22Rv1 (cell line): ENCODE data around the gene UCK2.

ENCODE experiments used
- H3K27ac ChIP-seq: fragments of 450-650 bp; 2 replicates; pipeline ENCODE4 v1.5.1; 2017
- ZFX ChIP-seq: fragments of 450-650 bp; IDR thresholded peaks from 2 replicates; pipeline ENCODE4 v1.6.1; 2017; ENCODE audit warnings: antibody characterized with exemption, borderline replicate concordance
- TF ChIP-seq, protein P1 (sequence below): fragments of 450-650 bp; IDR thresholded peaks from 2 replicates; pipeline ENCODE4 v1.5.1; 2017; ENCODE audit warnings: mild to moderate bottlenecking

Gene UCK2

DNA sequence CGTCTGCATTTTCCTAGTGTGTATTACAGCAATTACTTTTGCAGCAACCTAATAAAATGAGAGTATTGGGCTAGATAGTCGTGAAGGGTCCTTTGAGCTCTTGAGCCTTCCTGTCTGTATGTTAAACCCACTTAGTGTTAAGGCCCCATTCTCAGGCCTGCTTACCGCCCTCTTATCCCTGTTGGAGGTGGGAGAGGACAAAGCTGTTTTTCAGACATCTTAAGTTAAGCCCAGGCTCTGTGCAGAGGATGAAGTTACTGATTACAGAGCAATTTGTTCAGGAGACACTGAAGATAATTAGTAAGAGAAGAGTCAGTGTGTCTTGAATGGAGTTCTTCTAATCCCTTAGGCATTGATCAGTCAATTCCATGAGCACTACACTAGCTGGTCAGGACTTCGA, 114.6 kb downstream of the UCK2 start:
- no peak overlapping the region for H3K27ac ChIP-seq
- no peak for TF ChIP-seq ZFX
- TF ChIP-seq, protein P1, sequence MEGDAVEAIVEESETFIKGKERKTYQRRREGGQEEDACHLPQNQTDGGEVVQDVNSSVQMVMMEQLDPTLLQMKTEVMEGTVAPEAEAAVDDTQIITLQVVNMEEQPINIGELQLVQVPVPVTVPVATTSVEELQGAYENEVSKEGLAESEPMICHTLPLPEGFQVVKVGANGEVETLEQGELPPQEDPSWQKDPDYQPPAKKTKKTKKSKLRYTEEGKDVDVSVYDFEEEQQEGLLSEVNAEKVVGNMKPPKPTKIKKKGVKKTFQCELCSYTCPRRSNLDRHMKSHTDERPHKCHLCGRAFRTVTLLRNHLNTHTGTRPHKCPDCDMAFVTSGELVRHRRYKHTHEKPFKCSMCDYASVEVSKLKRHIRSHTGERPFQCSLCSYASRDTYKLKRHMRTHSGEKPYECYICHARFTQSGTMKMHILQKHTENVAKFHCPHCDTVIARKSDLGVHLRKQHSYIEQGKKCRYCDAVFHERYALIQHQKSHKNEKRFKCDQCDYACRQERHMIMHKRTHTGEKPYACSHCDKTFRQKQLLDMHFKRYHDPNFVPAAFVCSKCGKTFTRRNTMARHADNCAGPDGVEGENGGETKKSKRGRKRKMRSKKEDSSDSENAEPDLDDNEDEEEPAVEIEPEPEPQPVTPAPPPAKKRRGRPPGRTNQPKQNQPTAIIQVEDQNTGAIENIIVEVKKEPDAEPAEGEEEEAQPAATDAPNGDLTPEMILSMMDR: no peak

DNA sequence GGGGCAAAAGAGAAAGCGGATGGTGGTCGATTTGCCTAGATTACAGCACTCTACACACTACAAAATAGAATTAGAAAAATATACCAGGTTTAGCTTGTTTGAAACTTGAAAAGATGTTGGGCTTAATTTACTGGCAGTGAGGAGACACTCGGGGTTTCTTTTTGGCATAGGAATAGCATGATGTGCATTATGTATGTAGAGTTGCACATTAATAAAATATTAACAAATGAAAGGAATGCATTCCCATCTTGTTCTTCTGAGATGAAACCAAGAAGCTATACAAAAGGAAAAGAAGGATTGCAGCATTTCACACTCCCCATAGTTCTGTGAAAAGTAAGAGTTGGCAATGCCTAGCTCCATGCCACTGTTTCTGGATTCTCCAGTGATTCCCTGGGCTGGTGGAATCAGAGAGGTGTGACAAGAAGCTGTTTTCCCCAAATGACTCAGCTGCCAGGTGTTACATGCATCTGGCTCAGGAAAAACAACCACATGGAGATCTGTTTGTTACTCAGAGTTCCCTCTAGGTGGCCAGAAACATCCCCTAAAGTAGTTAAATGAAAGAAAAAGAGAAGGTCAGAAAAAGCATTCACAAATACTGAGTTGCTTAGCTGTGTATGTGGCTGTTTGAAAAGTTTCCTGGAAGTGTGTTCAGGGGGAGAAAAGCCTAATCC, 115.6 kb downstream of the UCK2 start:
- no peak for TF ChIP-seq ZFX
- TF ChIP-seq, protein P1: no peak

DNA sequence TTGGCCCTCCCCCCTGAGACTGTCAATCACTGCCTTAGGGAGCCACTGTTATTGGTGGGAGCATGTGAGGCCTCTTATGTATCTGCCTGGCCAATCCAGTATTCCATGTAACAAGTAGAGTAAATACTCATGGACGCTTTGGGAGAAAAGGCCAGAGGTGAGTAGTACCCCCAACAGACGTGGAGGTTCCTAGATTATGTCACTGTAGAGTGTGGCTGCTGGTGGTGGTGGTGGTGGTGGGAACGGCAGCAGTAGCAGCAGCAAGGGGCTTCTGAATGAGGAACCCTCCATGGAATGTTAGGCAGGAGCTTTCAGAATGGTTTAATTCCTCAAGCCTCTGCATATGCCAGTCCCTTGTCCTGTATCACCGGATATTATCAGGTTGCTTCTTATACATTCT, 118.5 kb downstream of the UCK2 start:
- TF ChIP-seq, protein P1: no peak
- no peak for TF ChIP-seq ZFX
- H3K27ac ChIP-seq: no peak overlapping the region

More for the DNA sequence above, 115.6 kb downstream of the UCK2 start:
- no peak overlapping the region for H3K27ac ChIP-seq

DNA sequence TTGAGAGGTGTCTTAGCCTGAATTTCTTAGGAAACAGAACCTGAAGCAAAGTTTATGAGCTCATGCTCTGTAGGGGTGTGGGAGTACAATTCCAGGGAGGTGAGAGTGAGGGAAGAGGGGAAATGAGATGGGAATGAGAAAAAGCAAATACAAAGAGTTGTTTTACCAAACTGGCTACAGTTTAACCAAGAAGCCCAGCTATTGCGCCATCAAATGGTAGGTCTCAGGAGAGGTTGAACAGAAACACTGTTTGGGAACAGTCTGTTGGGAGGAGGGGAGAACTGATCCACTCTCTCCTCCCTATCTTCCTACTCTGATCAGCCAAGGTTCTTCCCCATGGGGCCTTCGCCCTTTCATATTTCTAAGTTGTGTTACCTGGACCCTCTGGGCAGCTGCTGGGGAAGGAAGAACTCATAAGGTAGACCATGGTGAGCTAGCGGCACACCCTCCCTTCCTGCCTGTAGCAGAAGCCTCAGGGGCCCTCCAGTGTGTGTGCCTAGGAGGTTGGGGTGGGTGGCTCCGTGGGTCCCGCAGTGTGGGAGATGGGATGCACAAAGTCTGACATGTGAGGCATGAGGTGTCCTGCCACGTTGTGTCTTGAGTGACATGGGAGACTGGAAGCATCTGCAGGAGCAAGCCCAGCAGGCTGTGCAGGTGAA, 120.5 kb downstream of the UCK2 start:
- TF ChIP-seq, protein P1: no peak
- no peak for TF ChIP-seq ZFX
- H3K27ac ChIP-seq: no peak overlapping the region

DNA sequence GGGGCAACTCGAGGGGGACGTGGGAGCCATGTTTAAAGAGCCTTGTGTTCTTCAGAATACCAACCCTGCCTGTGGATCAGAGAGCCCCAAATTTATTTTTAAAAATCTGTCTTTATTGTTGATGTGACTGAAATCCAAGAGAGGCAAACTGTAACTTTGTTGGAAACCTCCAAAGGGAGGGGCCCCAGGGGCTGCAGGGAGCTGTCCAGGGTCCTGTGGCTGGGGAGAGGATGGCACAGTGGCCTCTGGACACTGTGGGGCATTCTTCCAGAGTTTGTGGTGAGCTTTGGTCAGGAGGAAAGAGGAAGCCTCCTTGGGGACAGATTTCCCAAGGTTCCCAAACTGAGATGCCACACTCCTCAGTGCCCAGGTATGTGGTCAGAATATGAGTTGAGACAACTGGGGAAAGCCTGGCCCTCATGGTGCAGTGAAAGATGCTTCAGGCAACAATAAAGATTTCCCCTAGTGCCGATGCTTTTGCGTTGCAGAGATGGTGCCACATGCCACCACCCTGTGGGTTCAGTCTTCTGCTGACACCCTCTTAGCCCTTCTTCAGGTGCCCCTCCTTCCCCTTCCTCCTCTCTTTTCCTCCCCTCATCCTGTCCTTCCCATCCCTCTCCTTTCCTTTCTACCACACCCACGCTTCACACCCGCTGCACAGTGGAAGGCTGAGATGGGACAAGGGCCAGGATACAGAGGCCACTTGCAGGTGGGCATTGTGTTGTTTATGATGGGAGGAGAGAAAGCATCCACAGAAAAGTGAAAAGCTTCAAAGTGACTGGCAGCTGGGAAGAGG, 122.1 kb downstream of the UCK2 start:
- TF ChIP-seq ZFX: no peak
- TF ChIP-seq, protein P1: no peak

DNA sequence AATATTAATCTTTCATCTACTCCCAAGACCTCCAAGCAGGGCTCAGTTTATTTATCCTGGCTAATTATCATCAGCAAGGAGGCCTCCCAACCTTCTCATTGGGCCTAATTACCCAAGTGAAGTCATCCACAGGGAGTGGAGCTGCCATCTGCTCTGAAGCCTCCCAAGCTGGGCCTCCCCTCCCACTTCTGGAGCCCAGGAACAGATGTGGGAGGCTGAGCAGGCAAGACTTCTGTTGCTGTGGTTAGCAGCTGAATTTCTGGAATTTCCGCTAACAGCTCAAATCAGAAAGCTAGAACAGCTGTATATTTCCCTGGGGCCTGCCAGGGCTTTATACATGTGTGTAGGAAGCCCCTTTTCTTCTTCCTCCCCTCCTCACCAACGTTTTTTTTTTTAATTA, 127.5 kb downstream of the UCK2 start:
- TF ChIP-seq, protein P1: no peak
- TF ChIP-seq ZFX: no peak
- H3K27ac ChIP-seq: no peak overlapping the region

More for the DNA sequence above, 122.1 kb downstream of the UCK2 start:
- H3K27ac ChIP-seq: no peak overlapping the region
